Smooth muscle cell (in vitro differentiated cells): ENCODE measurements around the gene PRKAR2B. TPM values are rescaled to one million over a fixed set of nuclear protein-coding genes. Genes with fewer than 3 reads are reported as not detected.

Experiments
- DNase-seq: peaks from one replicate; lab custom pipeline; 2025; ENCODE audit not compliant: unreplicated experiment; lab: John Stamatoyannopoulos, UW
- H2AFZ ChIP-seq: fragments of 200-600 bp; sonication (generic); 2 replicates; pipeline ENCODE4 v1.6.0; 2016; ENCODE audit warnings: antibody characterized with exemption, low read depth, mild to moderate bottlenecking
- H3F3A ChIP-seq: fragments of 200-600 bp; sonication (generic); 2 replicates; pipeline ENCODE4 v1.6.0; 2017; ENCODE audit warnings: antibody characterized with exemption, low read depth
- H3K27ac ChIP-seq: fragments of 200-600 bp; sonication (generic); 2 replicates; pipeline ENCODE4 v1.5.1; 2016; ENCODE audit warnings: low read depth, mild to moderate bottlenecking
- H3K27me3 ChIP-seq: fragments of 200-600 bp; sonication (generic); 2 replicates; pipeline ENCODE4 v1.6.1; 2016; ENCODE audit warnings: low read depth, mild to moderate bottlenecking
- H3K36me3 ChIP-seq: fragments of 200-600 bp; sonication (generic); 2 replicates; pipeline ENCODE4 v1.5.1; 2016; ENCODE audit warnings: low read depth
- H3K4me1 ChIP-seq: fragments of 200-600 bp; sonication (generic); 2 replicates; pipeline ENCODE4 v1.5.1; 2016; ENCODE audit warnings: low read depth
- H3K4me2 ChIP-seq: fragments of 200-600 bp; sonication (generic); 2 replicates; pipeline ENCODE4 v1.6.0; 2016; ENCODE audit warnings: mild to moderate bottlenecking
- H3K4me3 ChIP-seq: fragments of 200-600 bp; sonication (generic); 2 replicates; pipeline ENCODE4 v1.5.1; 2016; ENCODE audit warnings: mild to moderate bottlenecking
- H3K79me2 ChIP-seq: fragments of 200-600 bp; sonication (generic); 2 replicates; pipeline ENCODE4 v1.6.0; 2016; ENCODE audit warnings: low read depth, mild to moderate bottlenecking
- H3K9ac ChIP-seq: fragments of 200-600 bp; sonication (generic); 2 replicates; pipeline ENCODE4 v1.6.0; 2016; ENCODE audit warnings: low read depth
- H3K9me3 ChIP-seq: fragments of 200-600 bp; sonication (generic); replicated peaks from 2 replicates; pipeline ENCODE4 v1.5.1; 2016; ENCODE audit warnings: low read depth
- H4K20me1 ChIP-seq: fragments of 200-600 bp; sonication (generic); 2 replicates; pipeline ENCODE4 v1.6.0; 2016; ENCODE audit warnings: low read depth
- CTCF ChIP-seq: fragments of 200-600 bp; sonication (generic); IDR thresholded peaks from 2 replicates; pipeline ENCODE4 v1.5.1; 2017; ENCODE audit warnings: borderline replicate concordance, mild to moderate bottlenecking, antibody characterized with exemption; ENCODE audit not compliant: insufficient read depth, poor library complexity, severe bottlenecking
- WGBS: methylation state at CpG from one replicate; pipeline ENCODE4 v1.1.7; 2016; ENCODE audit warnings: low lambda C conversion rate; 5-methylcytosine and 5-hydroxymethylcytosine counted together
- polyA plus RNA-seq: library from polyadenylated mRNA; unstranded; fragments of >200 nt; fragmentation: Nextera tagmentation; extraction: Ambion mirVana; gene quantifications from 2 replicates; pipeline ENCODE4 v1.2.1, GENCODE V29; 2016
- total RNA-seq: library from RNA; depleted of rRNA; stranded (reverse); fragments of >200 nt; gene quantifications from 2 replicates; pipeline ENCODE4 v1.2.3, GENCODE V29; 2014

PRKAR2B gene
- total and polyA plus RNA-seq, 2 experiments from 2014 or later: 3.4 to 3.5 TPM

DNA sequence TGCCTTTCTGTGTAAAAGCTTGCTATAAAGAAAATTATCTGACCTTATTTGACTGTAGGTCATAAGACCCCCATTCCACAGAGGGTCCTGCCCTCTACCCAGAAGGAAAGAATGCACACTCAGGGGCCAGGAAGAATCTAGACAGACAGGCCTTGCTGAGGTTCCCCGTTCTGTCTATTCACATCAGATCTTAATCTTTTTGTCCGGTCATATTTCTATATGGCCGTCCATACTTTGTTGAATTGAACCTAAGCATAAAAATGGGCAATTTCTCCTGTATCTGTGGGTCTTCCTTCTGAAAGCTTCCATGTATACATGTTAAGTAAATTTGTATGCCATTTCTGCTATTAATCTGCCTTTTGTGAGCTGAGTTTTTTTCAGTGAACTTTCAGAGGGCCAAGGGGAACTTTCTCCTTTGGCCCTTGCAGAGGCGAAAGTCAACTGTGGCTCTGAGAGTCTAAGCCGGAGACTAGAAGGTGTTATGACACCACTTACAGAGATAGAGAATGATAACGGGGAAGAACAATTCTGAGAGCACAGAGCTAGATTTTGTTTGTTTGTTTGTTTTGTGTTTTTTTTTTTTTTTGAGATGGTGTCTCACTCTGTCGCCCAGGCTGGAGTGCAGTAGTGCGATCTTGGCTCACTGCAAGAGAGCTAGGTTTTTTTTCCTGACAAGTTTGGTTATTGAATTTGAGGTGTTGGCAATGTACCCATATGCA is 11.6 kb upstream of the PRKAR2B start:
- WGBS: 89% methylated on average over 8 of the region's 8 CpGs

DNA sequence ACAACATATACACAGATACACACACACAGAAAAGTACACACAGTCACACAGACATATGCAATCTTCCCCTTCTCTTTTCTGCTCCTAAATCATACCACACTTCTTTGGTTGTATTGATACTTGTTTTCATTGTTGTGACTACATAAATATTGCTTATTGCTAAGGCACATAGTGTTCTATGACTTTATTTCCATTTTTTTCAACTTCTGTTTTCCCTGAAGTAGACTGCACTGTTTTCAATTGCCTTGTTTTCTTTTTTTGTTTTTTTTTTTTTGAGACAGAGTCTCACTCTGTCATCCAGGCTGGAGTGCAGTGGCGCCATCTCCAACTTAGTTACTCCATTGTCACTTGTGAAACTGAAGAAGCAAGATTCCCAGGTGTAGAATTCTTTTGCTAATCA is 10.0 kb upstream of the PRKAR2B start:
- 85% methylated on average over 1 of the region's 1 CpG for WGBS
- no peak overlapping the region for H3K4me2 ChIP-seq
- no peaks in the 10 kb centered on the region for H3K9me3 ChIP-seq
- H4K20me1 ChIP-seq: no peaks in the 10 kb centered on the region
- H3K9ac ChIP-seq: no peak overlapping the region
- DNase-seq: no peak
- H3K27me3 ChIP-seq: no peaks in the 10 kb centered on the region
- H3K36me3 ChIP-seq: no peaks in the 10 kb centered on the region
- TF ChIP-seq CTCF: no peak
- no peak overlapping the region for H3K27ac ChIP-seq
- H3K4me3 ChIP-seq: no peak overlapping the region
- H3K4me1 ChIP-seq: no peaks in the 10 kb centered on the region
- H3K79me2 ChIP-seq: no peaks in the 10 kb centered on the region
- H3F3A ChIP-seq: no peaks in the 10 kb centered on the region
- H2AFZ ChIP-seq: no peak overlapping the region

More for the DNA sequence above, 11.6 kb upstream of the PRKAR2B start:
- no peaks in the 10 kb centered on the region for H3K4me1 ChIP-seq
- no peak overlapping the region for H3K4me3 ChIP-seq
- no peak overlapping the region for H3K27ac ChIP-seq
- H4K20me1 ChIP-seq: no peaks in the 10 kb centered on the region
- H3K79me2 ChIP-seq: no peaks in the 10 kb centered on the region
- no peak for TF ChIP-seq CTCF
- no peaks in the 10 kb centered on the region for H3F3A ChIP-seq
- no peaks in the 10 kb centered on the region for H3K27me3 ChIP-seq
- no peak for DNase-seq
- no peaks in the 10 kb centered on the region for H3K36me3 ChIP-seq
- no peak overlapping the region for H2AFZ ChIP-seq
- no peaks in the 10 kb centered on the region for H3K9me3 ChIP-seq
- no peak overlapping the region for H3K9ac ChIP-seq
- H3K4me2 ChIP-seq: no peak overlapping the region

DNA sequence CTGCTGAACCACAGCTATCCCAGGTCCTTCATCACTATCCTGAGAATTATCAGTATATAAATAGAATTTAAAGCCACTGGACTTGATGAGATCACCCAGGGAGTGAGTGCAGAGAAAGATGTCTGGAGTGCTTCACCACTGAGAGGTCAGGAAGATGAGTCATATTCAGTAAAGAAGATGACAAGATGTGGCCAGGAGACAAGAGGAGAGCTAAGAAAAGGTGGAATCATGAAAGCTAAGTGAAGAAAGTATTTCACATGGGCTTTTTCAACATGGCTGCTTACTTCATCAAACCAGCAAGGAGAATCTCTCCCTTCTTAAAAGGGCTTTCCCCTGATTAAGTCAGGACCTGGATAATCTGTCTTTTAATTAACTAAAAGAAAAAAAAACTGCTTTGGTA is 9.1 kb upstream of the PRKAR2B start:
- H3K79me2 ChIP-seq: no peaks in the 10 kb centered on the region
- H3K27ac ChIP-seq: peak overlapping the region; percentile 55
- H3K4me2 ChIP-seq: no peak overlapping the region
- no peaks in the 10 kb centered on the region for H3F3A ChIP-seq
- no peaks in the 10 kb centered on the region for H4K20me1 ChIP-seq
- H3K36me3 ChIP-seq: no peaks in the 10 kb centered on the region
- no peak overlapping the region for H2AFZ ChIP-seq
- no peaks in the 10 kb centered on the region for H3K9me3 ChIP-seq
- H3K27me3 ChIP-seq: no peaks in the 10 kb centered on the region
- TF ChIP-seq CTCF: no peak
- H3K4me1 ChIP-seq: no peaks in the 10 kb centered on the region
- no peak overlapping the region for H3K9ac ChIP-seq
- DNase-seq: no peak
- no peak overlapping the region for H3K4me3 ChIP-seq

DNA sequence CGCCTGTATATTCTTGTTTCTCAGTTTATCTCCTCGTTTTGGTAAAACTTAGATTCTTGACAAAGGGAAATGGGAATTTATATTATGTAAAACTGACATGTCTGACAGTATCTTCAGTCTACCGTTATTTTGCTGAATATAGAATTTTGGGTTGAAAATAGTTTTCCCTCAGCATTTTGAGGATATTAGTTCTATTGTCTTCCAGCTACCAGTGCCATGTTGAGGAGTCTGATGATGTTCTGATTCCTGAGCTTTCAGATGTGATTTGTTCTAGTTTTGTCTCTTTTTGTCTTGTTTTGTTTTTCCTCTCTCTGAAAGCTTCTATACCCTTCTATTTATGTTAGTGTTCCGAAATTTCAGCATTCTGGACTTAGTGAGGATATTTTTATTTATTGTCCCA is 8.0 kb upstream of the PRKAR2B start:
- no peaks in the 10 kb centered on the region for H3K9me3 ChIP-seq
- no peak overlapping the region for H3K9ac ChIP-seq
- H3K4me2 ChIP-seq: no peak overlapping the region
- H3K27ac ChIP-seq: no peak overlapping the region
- H2AFZ ChIP-seq: no peak overlapping the region
- H4K20me1 ChIP-seq: no peaks in the 10 kb centered on the region
- TF ChIP-seq CTCF: no peak
- no peak for DNase-seq
- no peaks in the 10 kb centered on the region for H3K4me1 ChIP-seq
- no peaks in the 10 kb centered on the region for H3K27me3 ChIP-seq
- H3F3A ChIP-seq: no peaks in the 10 kb centered on the region
- WGBS: 85% methylated on average over 4 of the region's 4 CpGs
- no peaks in the 10 kb centered on the region for H3K36me3 ChIP-seq
- H3K79me2 ChIP-seq: no peaks in the 10 kb centered on the region
- H3K4me3 ChIP-seq: no peak overlapping the region
